Measurements from ENCODE around the gene TCAF1. TPM values are rescaled to one million over a fixed set of nuclear protein-coding genes. Genes with fewer than 3 reads are reported as not detected.

TCAF1 gene
- total and polyA plus RNA-seq, 4 donors: 20.2 to 75.1 (median 30.1) TPM

GRCh38 chr7:143938379-143939243 is 36.6 kb upstream of the TCAF1 start:
- Histone ChIP-seq H3K4me1 (ENCODE audit: control insufficient read depth in 4 of 4, insufficient read depth in 4 of 4, low read length in 3 of 4) (no peaks in the 10 kb centered on the region), H3K4me3 (ENCODE audit: low read depth in 1 of 3, low read length in 3 of 3) (no peak overlapping the region), H3K27ac (ENCODE audit: low read depth in 1 of 2, low read length in 2 of 2) (no peak overlapping the region), H3K27me3 (ENCODE audit: control insufficient read depth in 4 of 4, insufficient read depth in 4 of 4, low read length in 3 of 4) (no peaks in the 10 kb centered on the region), H3K36me3 (ENCODE audit: control insufficient read depth in 4 of 4, insufficient read depth in 3 of 4, low read depth in 1 of 4, low read length in 3 of 4) (no peaks in the 10 kb centered on the region), H3K9ac (ENCODE audit: low read depth in 1 of 2, low read length in 2 of 2) (no peak overlapping the region), H3K9me3 (ENCODE audit: control insufficient read depth in 4 of 4, low read length in 3 of 4) (no peaks in the 10 kb centered on the region)
- no peak for DNase-seq (ENCODE audit: low spot score)
- no peak for TF ChIP-seq ZBTB33 (IDR thresholded peaks at IDR 0.05)
- TF ChIP-seq FOXA2 (IDR thresholded peaks at IDR 0.05): no peak
- no peak for TF ChIP-seq ATF3 (IDR thresholded peaks at IDR 0.05)
- no peak for TF ChIP-seq SP1 (IDR thresholded peaks at IDR 0.05)
- 86% methylated on average over 5 of the region's 5 CpGs for WGBS

- DNase-seq (ENCODE audit: low spot score): no peak
- Histone ChIP-seq H3K4me1 (ENCODE audit: control insufficient read depth in 4 of 4, insufficient read depth in 4 of 4, low read length in 3 of 4) (no peaks in the 10 kb centered on the region), H3K9ac (ENCODE audit: low read depth in 1 of 2, low read length in 2 of 2) (no peak overlapping the region), H3K27ac (ENCODE audit: low read depth in 1 of 2, low read length in 2 of 2) (no peak overlapping the region), H3K27me3 (ENCODE audit: control insufficient read depth in 4 of 4, insufficient read depth in 4 of 4, low read length in 3 of 4) (no peaks in the 10 kb centered on the region), H3K4me3 (ENCODE audit: low read depth in 1 of 3, low read length in 3 of 3) (no peak overlapping the region), H3K36me3 (ENCODE audit: control insufficient read depth in 4 of 4, insufficient read depth in 3 of 4, low read depth in 1 of 4, low read length in 3 of 4) (no peaks in the 10 kb centered on the region), H3K9me3 (ENCODE audit: control insufficient read depth in 4 of 4, low read length in 3 of 4) (no peaks in the 10 kb centered on the region)
- WGBS: 86% methylated on average over 4 of the region's 4 CpGs
- TF ChIP-seq TAF1 (conservative IDR thresholded peaks at IDR 0.05): no peak
- TF ChIP-seq EGR1 (IDR thresholded peaks at IDR 0.05; ENCODE audit: low read depth in 2 of 2): no peak
- TF ChIP-seq HNF4G (IDR thresholded peaks at IDR 0.05): no peak
- TF ChIP-seq CTCF (IDR thresholded peaks at IDR 0.05; ENCODE audit: low read depth, low read length, missing input control): no peak
- no peak for TF ChIP-seq MAX (IDR thresholded peaks at IDR 0.05)
- no peak for TF ChIP-seq YY1 (IDR thresholded peaks at IDR 0.05)
- no peak for TF ChIP-seq REST (IDR thresholded peaks at IDR 0.05)
- no peak for TF ChIP-seq HNF4A (conservative IDR thresholded peaks at IDR 0.05)
- TF ChIP-seq JUND (IDR thresholded peaks at IDR 0.05): no peak
- TF ChIP-seq SP1 (IDR thresholded peaks at IDR 0.05): no peak
- TF ChIP-seq FOXA1 (IDR thresholded peaks at IDR 0.05): no peak
- TF ChIP-seq NR2F2 (IDR thresholded peaks at IDR 0.05): no peak
- no peak for TF ChIP-seq ATF3 (IDR thresholded peaks at IDR 0.05)
- no peak for TF ChIP-seq GABPA (IDR thresholded peaks at IDR 0.05 in 1 of 2, conservative IDR thresholded peaks at IDR 0.05 in 1 of 2)
- no peak for TF ChIP-seq ZBTB33 (IDR thresholded peaks at IDR 0.05)
- TF ChIP-seq RAD21 (IDR thresholded peaks at IDR 0.05): no peak
- no peak for TF ChIP-seq FOXA2 (IDR thresholded peaks at IDR 0.05)
- TF ChIP-seq RXRA (IDR thresholded peaks at IDR 0.05): no peak
Measured at GRCh38 chr7:143936087-143937009, 34.4 kb upstream of the TCAF1 start.

All from liver (tissue), 9 donors.